Renal cortex interstitium (tissue), 11 donors: ENCODE data around the gene NEUROG1. TPM values are rescaled to one million over a fixed set of nuclear protein-coding genes. Genes with fewer than 3 reads are reported as not detected.

Experiments
- DNase-seq, 11 donors: peaks; one replicate each; pipeline ENCODE4 v3.0.0-alpha.2; 2013; ENCODE audit warnings: low read depth in 9 of 11, low spot score in 4 of 11; ENCODE audit errors: extremely low read depth in 1 of 11
- polyA plus RNA-seq, 3 donors: library from polyadenylated mRNA; unstranded; fragments of 120-200 nt; gene quantifications; one replicate each; pipeline ENCODE4 v1.2.1, GENCODE V29; 2013; ENCODE audit not compliant: insufficient read length in 3 of 3

Gene NEUROG1
- polyA plus RNA-seq, 3 donors = not detected

- DNase-seq = no peak
Measured at GRCh38 chr5:135565725-135566421, 30.1 kb upstream of the NEUROG1 start.

GRCh38 chr5:135565266-135565665 is 29.5 kb upstream of the NEUROG1 start:
- DNase-seq = no peak

GRCh38 chr5:135564331-135564730 is 28.6 kb upstream of the NEUROG1 start:
- no peak for DNase-seq

DNA sequence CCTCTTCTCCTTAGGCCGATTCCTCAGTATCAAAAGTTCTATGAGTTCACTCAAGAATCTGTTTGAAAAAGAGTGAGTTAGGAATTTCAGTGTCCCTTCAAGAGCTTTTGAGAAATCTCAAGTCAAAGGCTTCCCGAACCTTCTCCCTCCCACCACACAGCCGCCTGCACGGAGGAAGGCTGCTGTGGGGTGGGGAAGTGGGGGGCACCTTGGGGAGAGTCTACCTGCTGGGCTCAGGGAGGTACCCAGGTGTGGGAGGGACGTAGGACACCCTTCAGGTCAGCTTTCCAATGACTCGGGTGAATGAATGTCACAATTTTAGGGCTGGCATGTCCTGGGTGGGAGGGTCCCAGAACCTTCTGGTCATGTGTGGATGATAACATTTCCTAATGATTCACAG is 25.5 kb upstream of the NEUROG1 start:
- DNase-seq = no peak

GRCh38 chr5:135560858-135561257 is 25.1 kb upstream of the NEUROG1 start:
- peak; percentile 65 to 82 (median 74) for DNase-seq

- DNase-seq = no peak
Measured at GRCh38 chr5:135559354-135559753, 23.6 kb upstream of the NEUROG1 start.

- no peak for DNase-seq
Measured at GRCh38 chr5:135557076-135557838, 21.5 kb upstream of the NEUROG1 start.

GRCh38 chr5:135556620-135557019 is 20.9 kb upstream of the NEUROG1 start:
- DNase-seq = no peak

DNA sequence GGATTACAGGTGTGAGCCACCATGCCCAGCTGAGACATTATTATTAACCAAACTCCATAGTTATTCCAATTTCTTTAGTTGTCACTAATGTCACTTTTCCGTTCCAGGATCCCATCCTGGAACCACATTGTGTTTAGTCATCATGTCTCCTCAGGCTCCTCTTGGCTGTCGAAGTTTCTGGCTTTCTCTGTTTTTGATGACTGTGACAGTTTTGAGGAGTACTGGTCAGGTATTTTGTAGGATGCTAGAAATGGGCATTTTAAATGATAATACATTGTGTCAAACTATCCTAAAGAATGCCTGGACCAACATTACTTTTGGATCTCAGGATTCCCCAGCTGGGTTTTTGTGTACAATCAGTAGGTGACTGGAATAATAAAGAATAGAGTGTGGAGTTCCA is 19.8 kb upstream of the NEUROG1 start:
- no peak for DNase-seq

DNA sequence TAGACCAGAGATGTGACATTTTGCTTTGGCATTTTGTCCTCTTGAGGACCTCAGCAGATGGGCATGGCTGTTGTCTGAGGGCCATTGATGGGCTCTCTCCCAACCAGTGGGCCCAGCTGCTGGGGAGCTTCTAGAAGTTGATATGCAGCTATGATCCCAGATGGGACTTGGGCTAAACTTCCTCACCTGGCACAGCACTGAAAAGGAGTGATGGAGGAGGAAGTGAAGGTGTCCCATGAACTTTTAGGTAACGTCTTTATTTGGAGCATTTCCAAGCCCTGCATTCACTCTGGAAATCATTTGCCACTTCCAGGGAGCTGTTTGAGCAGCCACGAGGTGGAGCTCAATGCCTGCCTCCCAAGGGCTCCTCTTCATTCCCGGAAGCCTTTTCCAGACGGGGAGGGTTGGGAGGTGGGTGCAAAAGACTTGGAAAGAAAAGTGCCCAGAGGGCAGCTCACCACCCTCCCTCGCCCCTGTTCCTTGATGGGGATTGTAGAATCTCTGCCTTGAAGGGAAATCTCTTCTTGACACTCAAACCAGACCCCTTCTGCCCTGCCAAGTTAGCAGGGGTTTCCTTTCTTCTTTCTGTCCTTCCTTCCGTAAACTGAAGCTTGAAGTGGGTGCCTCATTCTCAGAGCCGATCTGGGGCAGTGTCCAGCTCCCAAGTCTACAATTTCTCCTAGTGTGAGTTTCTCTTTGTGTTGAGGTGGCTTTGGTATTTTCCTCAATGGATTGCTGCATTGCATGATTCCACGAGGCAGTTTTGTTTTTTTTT is 18.1 kb upstream of the NEUROG1 start:
- DNase-seq = no peak

DNA sequence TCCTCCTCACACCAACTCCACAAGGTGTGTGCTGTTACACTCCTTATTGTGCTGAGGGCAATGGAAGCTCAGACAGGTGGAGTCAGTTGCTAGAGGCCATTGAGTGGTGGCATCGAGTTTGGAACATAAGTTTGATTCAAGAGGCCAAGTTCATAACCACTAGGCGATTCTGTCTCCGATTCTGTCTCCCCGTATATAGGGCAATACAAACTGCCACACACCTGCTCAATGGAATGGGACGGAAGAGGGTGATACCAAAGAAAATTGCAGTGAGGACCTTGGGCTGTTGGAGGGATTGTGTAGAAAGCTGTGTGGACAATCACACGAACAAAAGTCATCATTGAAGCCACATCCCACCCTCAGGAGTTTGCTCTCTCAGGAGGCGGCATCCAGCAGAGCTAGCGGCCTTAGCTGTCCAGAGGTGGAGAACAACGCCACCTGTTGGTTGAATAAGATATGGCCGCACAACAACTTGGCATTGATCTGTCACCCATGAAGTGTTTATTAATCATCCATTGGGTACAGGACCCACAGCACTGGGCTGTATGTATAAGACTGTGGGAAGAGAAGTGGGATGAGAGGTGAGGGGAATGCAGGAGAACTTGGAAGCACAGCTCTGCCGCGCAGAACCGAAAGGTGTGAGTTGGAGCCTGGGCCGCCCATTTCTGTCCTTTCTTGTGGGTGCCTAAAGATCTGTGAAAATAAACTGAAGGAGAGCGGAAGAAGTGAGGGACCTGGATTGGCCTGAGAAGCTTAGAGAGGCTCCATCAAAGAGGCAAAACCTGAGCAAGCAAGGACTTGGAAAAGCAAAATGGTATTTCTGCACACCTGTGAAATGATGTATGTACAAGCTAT is 16.1 kb upstream of the NEUROG1 start:
- DNase-seq = peak in 9 of 11 donors; percentile 46 to 75 (median 67)

DNA sequence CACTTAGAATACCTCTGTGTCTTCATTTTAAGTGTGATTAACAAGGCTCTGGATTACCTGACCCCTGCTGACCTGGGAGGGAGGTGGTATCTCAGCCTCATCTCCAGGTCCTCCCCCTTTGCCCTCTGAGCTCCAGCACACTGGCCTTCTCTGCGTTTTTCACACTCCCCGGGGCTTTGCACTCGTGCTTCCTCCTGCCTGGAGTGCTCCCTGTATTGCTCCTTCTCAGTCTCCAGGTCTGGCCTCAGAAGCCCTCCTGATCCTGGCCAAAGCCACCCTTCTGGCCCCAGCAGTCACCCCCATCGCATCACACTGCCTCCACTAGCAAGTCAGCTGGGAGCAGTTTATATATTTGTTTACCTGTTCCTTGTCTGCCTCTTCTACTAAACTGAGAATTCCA is 13.6 kb upstream of the NEUROG1 start:
- no peak for DNase-seq

GRCh38 chr5:135547590-135548254 is 12.0 kb upstream of the NEUROG1 start:
- DNase-seq = no peak

- DNase-seq = no peak
Measured at GRCh38 chr5:135546912-135547311, 11.1 kb upstream of the NEUROG1 start.

- DNase-seq = no peak
Measured at GRCh38 chr5:135546101-135546500, 10.3 kb upstream of the NEUROG1 start.

GRCh38 chr5:135545099-135545498 is 9.3 kb upstream of the NEUROG1 start:
- no peak for DNase-seq

GRCh38 chr5:135543485-135544304 is 7.9 kb upstream of the NEUROG1 start:
- DNase-seq = no peak

DNA sequence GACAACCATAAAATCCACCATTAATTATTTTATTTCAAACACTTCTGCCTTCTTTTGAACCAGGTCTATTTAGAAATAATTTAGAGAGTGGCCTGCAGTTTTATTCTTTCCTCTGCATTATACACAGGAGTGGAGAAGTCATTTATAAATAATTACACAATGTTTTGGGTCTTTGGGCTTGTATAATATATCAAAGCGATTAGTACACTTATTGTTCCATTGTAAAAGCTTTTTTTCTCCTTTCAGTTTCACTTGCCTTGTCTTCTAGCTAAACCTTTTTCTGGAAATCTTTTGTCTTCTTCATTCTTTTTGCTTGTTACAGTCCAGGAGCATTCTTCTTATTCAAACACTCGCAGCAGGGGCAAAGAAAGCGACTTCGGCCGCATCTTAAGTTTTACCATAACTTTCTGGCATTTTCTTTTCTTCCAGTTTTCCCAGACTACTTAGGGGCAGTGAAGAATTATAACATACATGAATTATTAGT is 7.3 kb upstream of the NEUROG1 start:
- no peak for DNase-seq
